Measurements from ENCODE around the gene ZNF202. TPM values are rescaled to one million over a fixed set of nuclear protein-coding genes. Genes with fewer than 3 reads are reported as not detected.
"Not testable (repeated sequence)": the region's sequence is repeated elsewhere in the genome, so short reads cannot be mapped to it uniquely, and the experiment has no call there.

Gene ZNF202
- total RNA-seq, 4 donors from 2014 or later, result 6.8 to 9.2 (median 8.3) TPM

DNA sequence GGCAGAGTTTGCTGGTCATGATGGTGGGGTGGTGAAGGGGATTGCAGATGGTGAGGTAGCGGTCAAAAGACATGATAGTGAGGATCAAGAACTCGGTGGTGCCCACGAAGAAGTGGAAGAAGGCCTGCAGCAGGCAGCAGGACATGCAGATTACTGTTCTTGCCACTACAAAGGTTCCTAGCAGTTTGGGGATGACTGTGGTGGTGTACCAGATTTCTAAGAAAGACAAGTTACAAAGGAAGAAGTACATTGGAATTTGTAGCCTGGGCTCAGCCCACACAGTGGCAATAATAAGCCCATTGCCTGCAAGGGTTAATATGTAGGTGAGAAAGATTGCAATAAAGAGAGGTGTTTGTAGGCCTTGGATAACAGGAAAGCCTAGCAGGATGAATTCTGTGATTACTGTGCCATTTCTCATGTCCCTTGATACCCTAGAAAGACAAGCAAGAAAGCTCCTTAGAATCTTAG, 12.7 kb upstream of the ZNF202 start, which contains the start of gene OR6X1:
TSS of gene OR6X1 (minus strand) at position 418 of the 468 bp plus-strand sequence. CDS start at position 418, 0 bp downstream.
- Histone ChIP-seq H3K27me3 (no peaks in the 10 kb centered on the region), H3K4me1 (no peaks in the 10 kb centered on the region), H3K36me3 (no peaks in the 10 kb centered on the region), H3K27ac (no peak within 1 kb of the TSS), H3K9me3 (no peaks in the 10 kb centered on the region), H3K4me3 (no peak within 1 kb of the TSS)
- 91% methylated on average over 3 of the region's 3 CpGs for WGBS
- TF ChIP-seq POLR2AphosphoS5 (IDR thresholded peaks at IDR 0.05), result no peak
- TF ChIP-seq EP300 (IDR thresholded peaks at IDR 0.05), result no peak
- no peak for TF ChIP-seq POLR2A (IDR thresholded peaks at IDR 0.05)
- TF ChIP-seq, protein P1, sequence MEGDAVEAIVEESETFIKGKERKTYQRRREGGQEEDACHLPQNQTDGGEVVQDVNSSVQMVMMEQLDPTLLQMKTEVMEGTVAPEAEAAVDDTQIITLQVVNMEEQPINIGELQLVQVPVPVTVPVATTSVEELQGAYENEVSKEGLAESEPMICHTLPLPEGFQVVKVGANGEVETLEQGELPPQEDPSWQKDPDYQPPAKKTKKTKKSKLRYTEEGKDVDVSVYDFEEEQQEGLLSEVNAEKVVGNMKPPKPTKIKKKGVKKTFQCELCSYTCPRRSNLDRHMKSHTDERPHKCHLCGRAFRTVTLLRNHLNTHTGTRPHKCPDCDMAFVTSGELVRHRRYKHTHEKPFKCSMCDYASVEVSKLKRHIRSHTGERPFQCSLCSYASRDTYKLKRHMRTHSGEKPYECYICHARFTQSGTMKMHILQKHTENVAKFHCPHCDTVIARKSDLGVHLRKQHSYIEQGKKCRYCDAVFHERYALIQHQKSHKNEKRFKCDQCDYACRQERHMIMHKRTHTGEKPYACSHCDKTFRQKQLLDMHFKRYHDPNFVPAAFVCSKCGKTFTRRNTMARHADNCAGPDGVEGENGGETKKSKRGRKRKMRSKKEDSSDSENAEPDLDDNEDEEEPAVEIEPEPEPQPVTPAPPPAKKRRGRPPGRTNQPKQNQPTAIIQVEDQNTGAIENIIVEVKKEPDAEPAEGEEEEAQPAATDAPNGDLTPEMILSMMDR (IDR thresholded peaks at IDR 0.05), result no peak
- DNase-seq (ENCODE audit: low spot score in 2 of 2), result no peak

DNA sequence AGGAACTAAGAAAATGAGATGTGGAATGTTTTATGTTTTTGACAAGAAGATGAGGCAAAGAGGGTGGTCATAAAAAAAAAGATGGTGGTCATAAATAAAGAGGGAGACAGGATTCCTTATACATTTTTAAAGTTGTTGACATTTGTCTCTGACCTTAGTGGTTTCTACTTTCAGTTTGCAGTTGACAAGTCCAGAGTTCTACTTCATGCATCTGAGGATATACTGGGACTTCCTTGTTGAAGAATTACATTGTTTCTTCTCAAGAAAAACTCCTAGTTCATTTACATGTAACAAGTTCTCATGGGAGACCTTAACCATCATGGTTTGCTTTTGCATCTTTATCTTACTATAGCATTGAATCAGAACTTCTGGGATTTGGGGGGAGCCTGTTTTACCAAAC, 11.7 kb upstream of the ZNF202 start:
- peaks cover 3% of the 10 kb centered on the region for H3K27me3 ChIP-seq
- no peak for DNase-seq (ENCODE audit: low spot score in 2 of 2)
- H3K9me3 ChIP-seq, result no peaks in the 10 kb centered on the region
- H3K4me3 ChIP-seq, result no peak overlapping the region
- H3K27ac ChIP-seq, result no peak overlapping the region
- H3K4me1 ChIP-seq, result no peaks in the 10 kb centered on the region
- no peaks in the 10 kb centered on the region for H3K36me3 ChIP-seq
- TF ChIP-seq POLR2AphosphoS5 (IDR thresholded peaks at IDR 0.05), result no peak
- no peak for TF ChIP-seq POLR2A (IDR thresholded peaks at IDR 0.05)
- TF ChIP-seq EP300 (IDR thresholded peaks at IDR 0.05), result no peak
- TF ChIP-seq, protein P1 (IDR thresholded peaks at IDR 0.05), result no peak

DNA sequence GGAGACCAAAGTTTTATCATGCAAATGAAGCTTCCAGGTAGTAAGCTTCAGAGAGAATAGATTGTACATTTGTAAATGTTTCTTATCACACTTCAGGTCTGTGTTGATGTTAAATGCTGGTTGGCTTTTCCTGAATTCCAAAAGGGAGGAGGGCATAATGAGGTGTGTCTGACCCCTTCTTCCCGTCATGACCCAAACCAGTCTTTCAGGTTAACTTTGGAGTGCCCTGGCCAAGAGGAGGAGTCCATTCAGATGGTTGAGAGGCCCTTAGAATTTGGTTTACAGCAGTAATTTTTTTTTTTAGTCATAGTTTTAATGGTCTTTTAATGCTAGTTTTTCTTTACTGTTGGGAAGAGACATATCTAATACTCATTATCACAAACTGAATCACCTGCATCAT, 10.3 kb upstream of the ZNF202 start:
- no peaks in the 10 kb centered on the region for H3K9me3 ChIP-seq
- DNase-seq (ENCODE audit: low spot score in 2 of 2), result no peak
- peaks cover 3% of the 10 kb centered on the region for H3K27me3 ChIP-seq
- no peaks in the 10 kb centered on the region for H3K4me1 ChIP-seq
- WGBS, result 35% methylated on average over 1 of the region's 1 CpG
- H3K36me3 ChIP-seq, result no peaks in the 10 kb centered on the region
- no peak overlapping the region for H3K4me3 ChIP-seq
- H3K27ac ChIP-seq, result no peak overlapping the region
- TF ChIP-seq POLR2A (IDR thresholded peaks at IDR 0.05), result no peak
- TF ChIP-seq EP300 (IDR thresholded peaks at IDR 0.05), result no peak
- TF ChIP-seq, protein P1 (IDR thresholded peaks at IDR 0.05), result no peak
- TF ChIP-seq POLR2AphosphoS5 (IDR thresholded peaks at IDR 0.05), result no peak

DNA sequence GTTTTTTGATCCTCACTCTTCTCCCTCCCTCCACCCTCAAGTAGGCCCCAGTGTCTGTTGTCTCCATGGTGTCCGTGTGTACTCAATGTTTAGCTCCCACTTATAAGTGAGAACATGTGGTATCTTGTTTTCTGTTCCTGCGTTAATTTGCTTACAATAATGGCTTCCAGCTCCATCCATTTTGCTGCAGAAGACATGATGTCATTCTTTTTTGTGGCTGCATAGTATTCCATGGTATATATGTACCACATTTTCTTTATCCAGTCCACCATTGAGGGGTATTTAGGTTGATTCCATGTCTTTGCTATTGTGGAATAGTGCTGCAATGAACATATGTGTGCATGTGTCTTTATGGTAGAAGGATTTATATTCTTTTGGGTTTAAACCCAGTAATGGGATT, 6.9 kb upstream of the ZNF202 start:
- not testable (repeated sequence) for H3K9me3 ChIP-seq; H3K27me3 ChIP-seq; H3K4me3 ChIP-seq; DNase-seq (ENCODE audit: low spot score in 2 of 2); H3K36me3 ChIP-seq; H3K27ac ChIP-seq; H3K4me1 ChIP-seq
- WGBS, result 94% methylated on average over 2 of the region's 2 CpGs

DNA sequence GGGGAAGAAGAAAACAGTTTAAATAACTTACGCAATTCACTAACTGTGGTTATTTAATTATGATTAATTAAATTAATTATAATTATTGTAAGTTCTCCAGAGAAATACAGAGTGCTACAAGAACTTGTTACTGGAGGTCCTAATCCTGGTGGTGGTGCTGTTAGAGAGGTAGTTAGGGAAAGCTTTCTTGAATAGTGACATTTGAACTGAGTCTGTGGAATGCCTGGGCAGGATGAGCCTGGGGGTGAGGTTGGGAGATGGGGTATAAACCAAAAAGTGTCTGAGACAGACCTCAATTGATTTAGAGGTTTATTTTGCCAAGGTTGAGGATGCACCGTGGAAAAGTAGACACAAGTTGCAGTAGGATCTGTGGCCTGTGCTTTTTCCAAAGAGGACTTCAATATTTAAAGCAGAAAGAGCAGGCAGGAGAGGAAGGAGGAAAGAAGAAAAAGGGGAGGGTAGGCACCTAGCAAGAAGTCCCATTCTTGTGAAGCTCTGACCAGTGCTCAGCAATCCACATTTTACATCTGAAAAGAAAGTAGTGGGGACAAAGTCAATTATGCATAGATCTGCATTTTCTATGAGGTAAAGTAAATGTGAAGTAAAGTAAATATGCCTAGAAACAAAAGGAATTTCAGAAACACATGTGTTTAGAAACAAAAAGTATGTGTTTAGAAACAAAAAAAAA, 4.4 kb upstream of the ZNF202 start:
- no peak for DNase-seq (ENCODE audit: low spot score in 2 of 2)
- no peak overlapping the region for H3K27ac ChIP-seq
- H3K4me1 ChIP-seq, result peaks cover 9% of the 10 kb centered on the region
- no peaks in the 10 kb centered on the region for H3K36me3 ChIP-seq
- H3K27me3 ChIP-seq, result peaks cover 3% of the 10 kb centered on the region
- TF ChIP-seq EP300 (IDR thresholded peaks at IDR 0.05) (no peak), POLR2A (IDR thresholded peaks at IDR 0.05) (no peak), POLR2AphosphoS5 (IDR thresholded peaks at IDR 0.05) (no peak)
- TF ChIP-seq, protein P1 (IDR thresholded peaks at IDR 0.05), result no peak
- WGBS, result 60% methylated on average over 2 of the region's 2 CpGs
- H3K4me3 ChIP-seq, result no peak overlapping the region
- no peaks in the 10 kb centered on the region for H3K9me3 ChIP-seq
